GM23248 (cell line): ENCODE measurements around the gene HMGN1. TPM values are rescaled to one million over a fixed set of nuclear protein-coding genes. Genes with fewer than 3 reads are reported as not detected.

ENCODE experiments used
- DNase-seq: peaks from one replicate; pipeline ENCODE4 v3.0.0-alpha.2; 2015
- H2AFZ ChIP-seq: fragments of 200-600 bp; sonication (generic); 2 replicates; pipeline ENCODE4 v1.6.1; 2016; ENCODE audit warnings: antibody characterized with exemption
- H3F3A ChIP-seq: fragments of 200-600 bp; sonication (generic); 2 replicates; pipeline ENCODE4 v1.6.1; 2016; ENCODE audit warnings: mild to moderate bottlenecking, antibody characterized with exemption, mixed run types; ENCODE audit not compliant: insufficient read depth
- H3K27ac ChIP-seq: fragments of 200-600 bp; sonication (generic); 2 replicates; pipeline ENCODE4 v1.5.1; 2016; ENCODE audit warnings: mild to moderate bottlenecking
- H3K27me3 ChIP-seq: fragments of 200-600 bp; sonication (generic); replicated peaks from 2 replicates; pipeline ENCODE4 v1.6.1; 2016; ENCODE audit warnings: mild to moderate bottlenecking; ENCODE audit not compliant: insufficient read depth
- H3K36me3 ChIP-seq: fragments of 200-600 bp; sonication (generic); 2 replicates; pipeline ENCODE4 v1.6.1; 2016; ENCODE audit warnings: low read depth, mild to moderate bottlenecking
- H3K4me1 ChIP-seq: fragments of 200-600 bp; sonication (generic); 2 replicates; pipeline ENCODE4 v1.6.1; 2016; ENCODE audit warnings: mild to moderate bottlenecking; ENCODE audit not compliant: insufficient read depth
- H3K4me2 ChIP-seq: fragments of 200-600 bp; sonication (generic); one replicate; pipeline ENCODE4 v1.6.1; 2016; ENCODE audit warnings: mild to moderate bottlenecking; ENCODE audit not compliant: unreplicated experiment
- H3K4me3 ChIP-seq: fragments of 200-600 bp; sonication (generic); 2 replicates; pipeline ENCODE4 v1.5.1; 2016; ENCODE audit warnings: mild to moderate bottlenecking
- H3K79me2 ChIP-seq: fragments of 200-600 bp; sonication (generic); 2 replicates; pipeline ENCODE4 v1.6.1; 2016; ENCODE audit warnings: mild to moderate bottlenecking; ENCODE audit not compliant: insufficient read depth
- H3K9ac ChIP-seq: fragments of 200-600 bp; sonication (generic); 2 replicates; pipeline ENCODE4 v1.6.1; 2016; ENCODE audit warnings: mild to moderate bottlenecking
- H3K9me2 ChIP-seq: fragments of 200-600 bp; sonication (generic); 2 replicates; pipeline ENCODE4 v1.6.1; 2016; ENCODE audit warnings: mixed run types, mild to moderate bottlenecking, moderate library complexity; ENCODE audit not compliant: insufficient read depth
- H3K9me3 ChIP-seq: fragments of 200-600 bp; sonication (generic); one replicate; pipeline ENCODE4 v1.6.1; 2017; ENCODE audit warnings: low read depth
- H4K20me1 ChIP-seq: fragments of 200-600 bp; sonication (generic); 2 replicates; pipeline ENCODE4 v1.6.0; 2016; ENCODE audit not compliant: insufficient read depth
- EZH2 ChIP-seq: fragments of 200-600 bp; sonication (generic); IDR thresholded peaks from 2 replicates; pipeline ENCODE4 v1.6.1; 2018; ENCODE audit warnings: antibody characterized with exemption, mild to moderate bottlenecking; ENCODE audit not compliant: insufficient read depth, poor library complexity, severe bottlenecking
- EZH2phosphoT487 ChIP-seq: fragments of 200-600 bp; sonication (generic); IDR thresholded peaks from 2 replicates; pipeline ENCODE4 v1.6.1; 2018; ENCODE audit warnings: antibody characterized with exemption, moderate library complexity, mild to moderate bottlenecking, low read depth; ENCODE audit not compliant: insufficient read depth
- WGBS, 2 experiments: methylation state at CpG; one replicate each; pipeline ENCODE4 v1.1.6; 2015 to 2017; ENCODE audit warnings: low lambda C conversion rate in 2 of 2, low coverage in 1 of 2; ENCODE audit errors: missing lambda C conversion rate in 2 of 2; 5-methylcytosine and 5-hydroxymethylcytosine counted together
- in situ Hi-C: fragments of 300-500 bp; cut with MboI; formaldehyde crosslinking; loops from 2 replicates; pipeline ENCODE4 v1.15.0; 2020
- polyA plus RNA-seq: library from polyadenylated mRNA; unstranded; fragments of >200 nt; fragmentation: Nextera tagmentation; extraction: Ambion mirVana; gene quantifications from 2 replicates; pipeline ENCODE4 v1.2.1, GENCODE V29; 2016
- small RNA-seq: library from RNA; depleted of rRNA; stranded (forward); fragments of <200 nt; gene quantifications from one replicate; pipeline ENCODE3, GENCODE V24; 2014; ENCODE audit warnings: low read depth, low replicate concordance
- total RNA-seq: library from RNA; depleted of rRNA; stranded (reverse); fragments of >200 nt; shearing (Covaris generic); gene quantifications from 2 replicates; pipeline ENCODE4 v1.2.3, GENCODE V29; 2014; rRNA removed

Gene HMGN1
- total and polyA plus RNA-seq, 2 experiments from 2014 or later, result 192 to 349 TPM

DNA sequence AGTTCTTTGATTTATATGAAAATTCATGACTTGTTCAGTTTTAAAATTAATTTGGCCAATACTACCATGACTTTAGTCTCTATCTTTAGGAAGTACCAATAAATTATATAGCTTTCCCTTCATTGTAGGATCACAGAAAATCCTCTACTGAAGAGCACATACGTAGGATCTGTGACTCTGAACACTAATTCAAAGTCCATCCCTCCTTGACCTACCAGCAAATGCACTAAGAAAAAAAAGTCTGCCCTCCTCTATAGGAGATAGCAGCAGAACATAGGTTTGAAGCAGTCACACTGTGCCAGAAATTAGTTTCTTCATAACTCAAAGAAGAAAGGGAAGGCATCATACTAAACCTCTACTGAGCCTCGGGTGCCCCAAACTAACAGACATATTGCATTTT, 52.0 kb downstream of the HMGN1 start:
- no peak for DNase-seq
- Histone ChIP-seq H3K9ac (no peak overlapping the region), H3K36me3 (peaks cover 74% of the 10 kb centered on the region), H3K9me2 (no peaks in the 10 kb centered on the region), H3K4me2 (no peak overlapping the region), H3K9me3 (no peaks in the 10 kb centered on the region), H3K4me3 (no peak overlapping the region), H3K27ac (no peak overlapping the region), H4K20me1 (peaks cover 3% of the 10 kb centered on the region; the same call in 1 of the 2 replicates), H2AFZ (no peak overlapping the region), H3K4me1 (peaks cover 5% of the 10 kb centered on the region; the same call in 1 of the 2 replicates), H3F3A (peaks cover 7% of the 10 kb centered on the region; the same call in 1 of the 2 replicates), H3K79me2 (peaks cover 90% of the 10 kb centered on the region), H3K27me3 (no peaks in the 10 kb centered on the region)
- no peak for TF ChIP-seq EZH2phosphoT487
- no peak for TF ChIP-seq EZH2
- in situ Hi-C loops, result no loop called here
- WGBS, 2 experiments, result 94 to 100% methylated on average over 2 of the region's 2 CpGs

Small RNA genes within 50 kb of the gene (small RNA-seq; reads per million reads assigned to genes)
- gene RF00019, result not detected

Other genes starting within 250 kb of the HMGN1 start
- gene PSMG1, start 165.6 kb downstream of the HMGN1 start, total RNA-seq, result 40.7 and 64.7 TPM in 2 replicates
- gene PSMG1, start 165.6 kb downstream of the HMGN1 start, polyA plus RNA-seq, result 88.0 and 99.2 TPM in 2 replicates
- 27.2 and 48.9 TPM in 2 replicates for gene BRWD1, start 35.5 kb downstream of the HMGN1 start, total RNA-seq
- gene BRWD1, start 35.5 kb downstream of the HMGN1 start, polyA plus RNA-seq, result 22.1 and 23.6 TPM in 2 replicates
- 1.1 TPM in 2 replicates for gene LCA5L, start 96.7 kb upstream of the HMGN1 start, total RNA-seq
- 2.4 and 3.0 TPM in 2 replicates for gene LCA5L, start 96.7 kb upstream of the HMGN1 start, polyA plus RNA-seq
- 0.76 and 4.4 TPM in 2 replicates for gene SH3BGR, start 102.9 kb upstream of the HMGN1 start, total RNA-seq
- gene SH3BGR, start 102.9 kb upstream of the HMGN1 start, polyA plus RNA-seq, result 5.0 and 5.7 TPM in 2 replicates